Endothelial cell of umbilical vein (primary cell): ENCODE results near the gene SEMA4G. TPM values are rescaled to one million over a fixed set of nuclear protein-coding genes. Genes with fewer than 3 reads are reported as not detected.

Experiments
- BruUV-seq: library from RNA; stranded (reverse); fragments of 400-500 nt; replicated peaks from 2 replicates; lab custom pipeline; 2021; lab: Mats Ljungman, UMichigan
- CTCF ChIA-PET: fragments of 300-600, 350-600 bp; sonication (Branson Sonifier 250); formaldehyde crosslinking; loops from one replicate; lab custom pipeline; 2021; ENCODE audit warnings: antibody characterized with exemption, inconsistent platforms; lab: Charles Lee
- POLR2A ChIA-PET: fragments of 300-600, 350-600 bp; sonication (Branson Sonifier 250); formaldehyde crosslinking; loops from one replicate; lab custom pipeline; 2021; ENCODE audit warnings: antibody characterized with exemption, inconsistent platforms; lab: Charles Lee
- DNase-seq: peaks from one replicate; pipeline ENCODE4 v3.0.0-alpha.2; 2011; ENCODE audit warnings: low read depth, low spot score
- FAIRE-seq: peaks from 2 replicates; lab custom pipeline; 2011; peaks lifted over from hg19 to GRCh38; lab: Jason Lieb, UNC
- H2AFZ ChIP-seq: 2 replicates; pipeline ENCODE4 v1.6.0; 2012; ENCODE audit warnings: low read depth, low read length, control low read depth, inconsistent platforms
- H3K27ac ChIP-seq: 2 replicates; pipeline ENCODE4 v1.5.1; 2011; ENCODE audit warnings: low read depth, mild to moderate bottlenecking, control low read depth, low read length, moderate library complexity; ENCODE audit not compliant: insufficient read depth
- H3K27me3 ChIP-seq, 2 experiments: 2 replicates each; pipeline versions ENCODE4 v1.6.0 to v1.6.1; 2011; ENCODE audit warnings: low read length in 2 of 2, mixed read lengths in 1 of 2; ENCODE audit not compliant: control insufficient read depth in 2 of 2, insufficient read depth in 2 of 2
- H3K36me3 ChIP-seq, 2 experiments: 2 replicates in 1 of 2; 3 replicates in 1 of 2; pipeline ENCODE4 v1.5.1; 2011; ENCODE audit warnings: low read length in 2 of 2, mild to moderate bottlenecking in 1 of 2, moderate library complexity in 1 of 2; ENCODE audit not compliant: control insufficient read depth in 2 of 2, insufficient read depth in 2 of 2; ENCODE audit errors: extremely low read depth in 1 of 2
- H3K4me1 ChIP-seq: 3 replicates; pipeline ENCODE4 v1.5.1; 2011; ENCODE audit warnings: mild to moderate bottlenecking, low read length; ENCODE audit not compliant: control insufficient read depth, insufficient read depth; ENCODE audit errors: extremely low read depth
- H3K4me2 ChIP-seq: 2 replicates; pipeline ENCODE4 v1.6.1; 2011; ENCODE audit warnings: low read length, control low read depth, mixed read lengths; ENCODE audit not compliant: insufficient read depth
- H3K4me3 ChIP-seq, 3 experiments: fragments of 200-600 bp in 1 of 3; sonication (generic), shearing (Covaris generic) in 1 of 3; replicated peaks in 1 of 3; 2 replicates each; pipeline ENCODE4 v1.5.1; 2011 to 2016; ENCODE audit warnings: control low read depth in 3 of 3, low read length in 3 of 3, mild to moderate bottlenecking in 2 of 3, inconsistent platforms in 1 of 3, low read depth in 1 of 3, moderate library complexity in 1 of 3; ENCODE audit not compliant: insufficient read depth in 1 of 3
- H3K79me2 ChIP-seq: 2 replicates; pipeline ENCODE4 v1.6.0; 2012; ENCODE audit warnings: low read length, inconsistent platforms; ENCODE audit not compliant: control insufficient read depth, insufficient read depth
- H3K9ac ChIP-seq: replicated peaks from 2 replicates; pipeline ENCODE3; 2011; ENCODE audit warnings: low read length, control low read depth; ENCODE audit not compliant: insufficient read depth; ENCODE audit errors: extremely low read depth
- H3K9me1 ChIP-seq: replicated peaks from 3 replicates; pipeline ENCODE4 v1.6.0; 2011; ENCODE audit warnings: mild to moderate bottlenecking, low read length; ENCODE audit not compliant: control insufficient read depth, insufficient read depth; ENCODE audit errors: extremely low read depth
- H3K9me3 ChIP-seq: replicated peaks from 2 replicates; pipeline ENCODE4 v1.5.1; 2012; ENCODE audit warnings: low read length, inconsistent platforms; ENCODE audit not compliant: control insufficient read depth, insufficient read depth
- H4K20me1 ChIP-seq: replicated peaks from 2 replicates; pipeline ENCODE3; 2011; ENCODE audit warnings: mild to moderate bottlenecking, low read length; ENCODE audit not compliant: control insufficient read depth, insufficient read depth; ENCODE audit errors: extremely low read depth
- EZH2 ChIP-seq: IDR thresholded peaks from 2 replicates; pipeline ENCODE4 v1.6.1; 2012; ENCODE audit warnings: borderline replicate concordance, low read depth, mild to moderate bottlenecking, moderate library complexity, low read length, inconsistent platforms; ENCODE audit not compliant: severe bottlenecking
- FOS ChIP-seq: IDR thresholded peaks from 2 replicates; pipeline ENCODE4 v1.6.1; 2011; ENCODE audit warnings: mild to moderate bottlenecking, low read length, moderate library complexity, borderline replicate concordance; ENCODE audit not compliant: insufficient read depth
- GATA2 ChIP-seq: IDR thresholded peaks from 2 replicates; pipeline ENCODE4 v1.7.0; 2011; ENCODE audit warnings: low read depth, mild to moderate bottlenecking, moderate library complexity, mixed read lengths, low read length; ENCODE audit not compliant: insufficient read length, insufficient read depth
- MYC ChIP-seq: IDR thresholded peaks from one replicate; pipeline ENCODE4 v1.6.1; 2011; ENCODE audit warnings: mild to moderate bottlenecking, low read depth, low read length
- POLR2A ChIP-seq: IDR thresholded peaks from 2 replicates; pipeline ENCODE4 v1.6.1; 2012; ENCODE audit warnings: low read depth, mild to moderate bottlenecking, control low read depth, low read length
- POLR2AphosphoS5 ChIP-seq: IDR thresholded peaks from 2 replicates; pipeline ENCODE4 v1.6.1; 2012; ENCODE audit warnings: low read depth, mild to moderate bottlenecking, control low read depth, low read length, moderate library complexity; ENCODE audit not compliant: insufficient read depth
- dilution Hi-C: fragments of 300-500 bp; cut with MboI; formaldehyde crosslinking; loops from one replicate; pipeline ENCODE4 v1.15.0; 2019; ENCODE audit warnings: low sequenced_read_pairs; ENCODE audit not compliant: extremely low pct_ligation_motif_present
- intact Hi-C: fragments of 100-400 bp; cut with micrococcal nuclease; formaldehyde crosslinking; loops from one replicate; pipeline ENCODE4 v1.10.0; 2022
- polyA plus RNA-seq, 4 experiments: library from polyadenylated mRNA; depleted of rRNA in 3 of 4; stranded (reverse) in 3 of 4; unstranded in 1 of 4; fragments of >200 nt; gene quantifications; 2 replicates each; pipeline versions ENCODE4 v1.2.1 to v1.2.3, GENCODE V29; 2011 to 2012; ENCODE audit warnings: missing spikeins in 1 of 4
- total RNA-seq: library from RNA; stranded (reverse); gene quantifications from 2 replicates; pipeline ENCODE4 v1.2.3, GENCODE V29; 2021

Gene SEMA4G
- total and polyA plus RNA-seq, 2 donors (not counting 3 experiments of a cell fraction or from before 2014, with no cell fraction given): 6.0 to 10.4 TPM

- dilution Hi-C loops: no loop called here
- FAIRE-seq (no peak), DNase-seq (no peak)
- Histone ChIP-seq H3K27ac (no peak overlapping the region), H3K4me1 (peaks cover 12% of the 10 kb centered on the region), H3K9ac (no peak overlapping the region), H3K79me2 (no peaks in the 10 kb centered on the region), H4K20me1 (no peaks in the 10 kb centered on the region), H3K9me1 (no peaks in the 10 kb centered on the region), H3K4me2 (no peak overlapping the region), H2AFZ (no peak overlapping the region), H3K27me3 (no peaks in the 10 kb centered on the region), H3K36me3 (peaks cover 0 to 4% of the 10 kb centered on the region in 2 experiments), H3K4me3 (no peak overlapping the region), H3K9me3 (no peaks in the 10 kb centered on the region)
- ChIA-PET POLR2A (no interaction called here), CTCF (interaction anchor here (1.3 to 5.3 kb wide), 4 partner anchors 9 to 49 kb away, joined by 4 to 54 read pairs (median 5); no protein-coding TSS in a partner anchor)
- TF ChIP-seq POLR2AphosphoS5: no peak
- TF ChIP-seq GATA2: no peak
- TF ChIP-seq EZH2: no peak
- TF ChIP-seq POLR2A: no peak
- no peak for TF ChIP-seq FOS
- intact Hi-C loops: no loop called here
- BruUV-seq: no TSS peak
Observed at GRCh38 chr10:100965820-100966219, 3.5 kb upstream of the SEMA4G start.

- FAIRE-seq (no peak), DNase-seq (no peak)
- Histone ChIP-seq H3K79me2 (no peaks in the 10 kb centered on the region), H3K9me1 (no peaks in the 10 kb centered on the region), H3K9me3 (no peaks in the 10 kb centered on the region), H3K27me3 (no peaks in the 10 kb centered on the region), H3K4me3 (no peak overlapping the region), H3K9ac (no peak overlapping the region), H2AFZ (no peak overlapping the region), H4K20me1 (no peaks in the 10 kb centered on the region), H3K4me1 (peaks cover 12% of the 10 kb centered on the region), H3K4me2 (no peak overlapping the region), H3K27ac (no peak overlapping the region), H3K36me3 (peaks cover 0 to 4% of the 10 kb centered on the region in 2 experiments)
- no peak for TF ChIP-seq MYC
- dilution Hi-C loops (no loop called here), intact Hi-C loops (no loop called here)
- CTCF ChIA-PET: interaction anchor here (1.0 to 5.3 kb wide), 4 partner anchors 10 to 48 kb away, joined by 4 to 54 read pairs (median 15); no protein-coding TSS in a partner anchor
- POLR2A ChIA-PET: no interaction called here
- BruUV-seq: no TSS peak
Observed at GRCh38 chr10:100966887-100967286, 2.4 kb upstream of the SEMA4G start.
